Liver (tissue), 9 donors: ENCODE data around the gene PLAAT1. TPM values are rescaled to one million over a fixed set of nuclear protein-coding genes. Genes with fewer than 3 reads are reported as not detected.

Experiments
- DNase-seq: peaks from one replicate; pipeline ENCODE4 v3.0.0-alpha.2; 2017; ENCODE audit warnings: low spot score
- H3K27ac ChIP-seq, 2 donors: one replicate each; pipeline ENCODE4 v1.7.0; 2013; ENCODE audit warnings: inconsistent platforms in 2 of 2, low read length in 2 of 2, control low read depth in 1 of 2, low read depth in 1 of 2, mild to moderate bottlenecking in 1 of 2
- H3K27me3 ChIP-seq, 4 donors: one replicate each; pipeline versions ENCODE4 v1.6.1 to v1.7.0; 2013; ENCODE audit warnings: low read length in 3 of 4, inconsistent platforms in 1 of 4, mild to moderate bottlenecking in 1 of 4, moderate library complexity in 1 of 4; ENCODE audit not compliant: control insufficient read depth in 4 of 4, insufficient read depth in 4 of 4
- H3K36me3 ChIP-seq, 4 donors: one replicate each; pipeline versions ENCODE4 v1.6.1 to v1.7.0; 2013; ENCODE audit warnings: low read length in 3 of 4, mild to moderate bottlenecking in 3 of 4, low read depth in 1 of 4, moderate library complexity in 1 of 4; ENCODE audit not compliant: control insufficient read depth in 4 of 4, insufficient read depth in 3 of 4
- H3K4me1 ChIP-seq, 4 donors: one replicate each; pipeline versions ENCODE4 v1.6.1 to v1.7.0; 2013; ENCODE audit warnings: low read length in 3 of 4, mild to moderate bottlenecking in 3 of 4, moderate library complexity in 1 of 4; ENCODE audit not compliant: control insufficient read depth in 4 of 4, insufficient read depth in 4 of 4
- H3K4me3 ChIP-seq, 3 donors: one replicate each; pipeline versions ENCODE4 v1.6.1 to v1.7.0; 2013; ENCODE audit warnings: low read length in 3 of 3, control low read depth in 1 of 3, low read depth in 1 of 3, mild to moderate bottlenecking in 1 of 3
- H3K9ac ChIP-seq, 2 donors: one replicate each; pipeline ENCODE4 v1.7.0; 2013; ENCODE audit warnings: low read length in 2 of 2, mild to moderate bottlenecking in 2 of 2, moderate library complexity in 2 of 2, control low read depth in 1 of 2, low read depth in 1 of 2
- H3K9me3 ChIP-seq, 4 donors: one replicate each; pipeline versions ENCODE4 v1.6.1 to v1.7.0; 2013; ENCODE audit warnings: low read length in 3 of 4; ENCODE audit not compliant: control insufficient read depth in 4 of 4
- CTCF ChIP-seq: fragments of 150-350 bp; IDR thresholded peaks from 2 replicates; pipeline ENCODE4 v1.5.1; 2017; ENCODE audit warnings: improper control_type of control experiment, low read depth, low read length; ENCODE audit not compliant: missing input control
- EGR1 ChIP-seq, 2 donors: IDR thresholded peaks; 2 replicates each; pipeline ENCODE4 v1.6.1; 2016 to 2018; ENCODE audit warnings: antibody characterized with exemption in 2 of 2, low read depth in 2 of 2
- FOXA1 ChIP-seq: IDR thresholded peaks from 2 replicates; pipeline ENCODE4 v1.6.1; 2016; ENCODE audit warnings: antibody characterized with exemption
- GABPA ChIP-seq, 2 donors: IDR thresholded peaks in 1 of 2; conservative IDR thresholded peaks in 1 of 2; 2 replicates each; pipeline ENCODE4 v1.6.1; 2016; ENCODE audit warnings: antibody characterized with exemption in 2 of 2, mild to moderate bottlenecking in 1 of 2, moderate library complexity in 1 of 2
- HNF4A ChIP-seq, 2 donors: conservative IDR thresholded peaks; 2 replicates each; pipeline ENCODE4 v1.6.1; 2016; ENCODE audit warnings: antibody characterized with exemption in 2 of 2, mild to moderate bottlenecking in 2 of 2
- JUND ChIP-seq, 2 donors: IDR thresholded peaks; 2 replicates each; pipeline ENCODE4 v1.6.1; 2016; ENCODE audit warnings: antibody characterized with exemption in 2 of 2
- NR2F2 ChIP-seq: IDR thresholded peaks from 2 replicates; pipeline ENCODE4 v1.6.1; 2016; ENCODE audit warnings: antibody characterized with exemption
- REST ChIP-seq: IDR thresholded peaks from 2 replicates; pipeline ENCODE4 v1.6.1; 2016; ENCODE audit warnings: antibody characterized with exemption, mild to moderate bottlenecking
- RXRA ChIP-seq, 2 donors: IDR thresholded peaks; 2 replicates each; pipeline ENCODE4 v1.6.1; 2017 to 2018; ENCODE audit warnings: antibody characterized with exemption in 2 of 2, mild to moderate bottlenecking in 1 of 2
- YY1 ChIP-seq: IDR thresholded peaks from 2 replicates; pipeline ENCODE4 v1.6.1; 2016; ENCODE audit warnings: antibody characterized with exemption, mild to moderate bottlenecking
- ZBTB33 ChIP-seq: IDR thresholded peaks from 2 replicates; pipeline ENCODE4 v1.6.1; 2016; ENCODE audit warnings: antibody characterized with exemption
- WGBS: extraction: QIAGEN DNeasy Blood & Tissue Kit; methylation state at CpG from one replicate; pipeline ENCODE4 v1.1.7; 2013; 5-methylcytosine and 5-hydroxymethylcytosine counted together
- polyA plus RNA-seq, 2 donors: library from polyadenylated mRNA; stranded (reverse) in 1 of 2; unstranded in 1 of 2; fragments of 200-250 nt in 1 of 2; fragments of >200 nt in 1 of 2; fragmentation: Nextera tagmentation in 1 of 2; extraction: Ambion mirVana in 1 of 2; gene quantifications; one replicate each; pipeline versions ENCODE4 v1.2.1 to v1.2.3, GENCODE V29; 2013 to 2015
- total RNA-seq, 2 donors: library from RNA; depleted of rRNA; stranded (reverse); fragments of >200 nt; gene quantifications; one replicate each; pipeline ENCODE4 v1.2.3, GENCODE V29; 2014
- donor health status: healthy.
- donor health status: healthy.
- donor health status: healthy.
- donor health status: healthy.
- donor health status: healthy.

PLAAT1 gene
- total and polyA plus RNA-seq, 4 donors: 0.12 to 0.37 (median 0.19) TPM; not detected in 1

- Histone ChIP-seq H3K9me3 (no peaks in the 10 kb centered on the region), H3K36me3 (no peaks in the 10 kb centered on the region), H3K9ac (no peak overlapping the region), H3K4me3 (no peak overlapping the region), H3K27ac (no peak overlapping the region), H3K4me1 (no peaks in the 10 kb centered on the region), H3K27me3 (peaks cover 0 to 6% (median 0%) of the 10 kb centered on the region in 4 donors)
- TF ChIP-seq NR2F2: no peak
- TF ChIP-seq EGR1 (IDR thresholded peaks at IDR 0.05; ENCODE audit: low read depth in 2 of 2): no peak
- no peak for DNase-seq
- WGBS: 77% methylated on average over 1 of the region's 1 CpG
Observed at GRCh38 chr3:193210618-193211017, 30.4 kb upstream of the PLAAT1 start.

- H3K4me1 ChIP-seq: no peaks in the 10 kb centered on the region
- H3K9ac ChIP-seq: no peak overlapping the region
- no peak for DNase-seq
- no peak overlapping the region for H3K4me3 ChIP-seq
- H3K27ac ChIP-seq: no peak overlapping the region
- H3K27me3 ChIP-seq: peaks cover 0 to 5% (median 0%) of the 10 kb centered on the region in 4 donors
- H3K9me3 ChIP-seq: no peaks in the 10 kb centered on the region
- H3K36me3 ChIP-seq: no peaks in the 10 kb centered on the region
- WGBS: 81% methylated on average over 2 of the region's 2 CpGs
- no peak for TF ChIP-seq RXRA (IDR thresholded peaks at IDR 0.05)
- TF ChIP-seq CTCF: no peak
- no peak for TF ChIP-seq JUND (IDR thresholded peaks at IDR 0.05)
- TF ChIP-seq GABPA (IDR thresholded peaks at IDR 0.05 in 1 of 2, conservative IDR thresholded peaks at IDR 0.05 in 1 of 2): no peak
- TF ChIP-seq ZBTB33: no peak
- no peak for TF ChIP-seq YY1
Observed at GRCh38 chr3:193211173-193211572, 29.8 kb upstream of the PLAAT1 start.

- Histone ChIP-seq H3K27ac (no peak overlapping the region), H3K4me3 (no peak overlapping the region), H3K9ac (no peak overlapping the region), H3K4me1 (no peaks in the 10 kb centered on the region), H3K27me3 (peaks cover 0 to 4% (median 0%) of the 10 kb centered on the region in 4 donors), H3K36me3 (no peaks in the 10 kb centered on the region), H3K9me3 (no peaks in the 10 kb centered on the region)
- TF ChIP-seq REST (no peak), HNF4A (conservative IDR thresholded peaks at IDR 0.05) (no peak), YY1 (no peak), FOXA1 (no peak), EGR1 (IDR thresholded peaks at IDR 0.05; ENCODE audit: low read depth in 2 of 2) (no peak), GABPA (IDR thresholded peaks at IDR 0.05 in 1 of 2, conservative IDR thresholded peaks at IDR 0.05 in 1 of 2) (no peak)
- 25% methylated on average over 1 of the region's 1 CpG for WGBS
- no peak for DNase-seq
Observed at GRCh38 chr3:193211984-193212383, 29.0 kb upstream of the PLAAT1 start.
